IMR-90 (cell line): ENCODE data around the gene ADGRV1. TPM values are rescaled to one million over a fixed set of nuclear protein-coding genes. Genes with fewer than 3 reads are reported as not detected.

ENCODE experiments used
- ATAC-seq: fragments of 200-7000 bp; cut with Tn5 transposase; 2 replicates; pipeline ENCODE4 v1.9.1; 2020; ENCODE audit warnings: low read depth, mild to moderate bottlenecking, moderate library complexity
- BruUV-seq: library from RNA; stranded (reverse); fragments of 400-500 nt; replicated peaks from 2 replicates; lab custom pipeline; 2021; lab: Mats Ljungman, UMichigan
- CTCF ChIA-PET: fragments of 300-600 bp; formaldehyde crosslinking; extraction: SDS; loops from one replicate; lab custom pipeline; 2021; ENCODE audit warnings: antibody characterized with exemption; lab: Yijun Ruan, JAX
- POLR2A ChIA-PET: fragments of 300-600 bp; sonication (Branson Sonifier 250); formaldehyde crosslinking; loops from one replicate; lab custom pipeline; 2022; ENCODE audit warnings: antibody characterized with exemption; ENCODE audit not compliant: unreplicated experiment; lab: Charles Lee
- DNase-seq: peaks from one replicate; pipeline ENCODE4 v3.0.0; 2013
- H2AFZ ChIP-seq: replicated peaks from 2 replicates; pipeline ENCODE3; 2013; ENCODE audit warnings: low read length, mild to moderate bottlenecking; ENCODE audit not compliant: poor library complexity
- H2AK5ac ChIP-seq: 2 replicates; pipeline ENCODE4 v1.6.1; 2013; ENCODE audit warnings: low read depth, low read length, inconsistent platforms
- H2AK9ac ChIP-seq: replicated peaks from 2 replicates; pipeline ENCODE3; 2013; ENCODE audit warnings: mild to moderate bottlenecking, low read depth, low read length, moderate library complexity; ENCODE audit not compliant: poor library complexity
- H2BK120ac ChIP-seq: 2 replicates; pipeline ENCODE4 v1.6.1; 2013; ENCODE audit warnings: low read depth, low read length, inconsistent platforms
- H2BK15ac ChIP-seq: 3 replicates; pipeline ENCODE4 v1.6.1; 2013; ENCODE audit warnings: low read depth, low read length, inconsistent platforms
- H2BK20ac ChIP-seq: 2 replicates; pipeline ENCODE4 v1.6.1; 2013; ENCODE audit warnings: low read depth, mild to moderate bottlenecking, inconsistent platforms, low read length, moderate library complexity
- H2BK5ac ChIP-seq: 2 replicates; pipeline ENCODE4 v1.6.1; 2013; ENCODE audit warnings: mild to moderate bottlenecking, low read depth, low read length, inconsistent platforms; ENCODE audit not compliant: poor library complexity, severe bottlenecking
- H3K14ac ChIP-seq: replicated peaks from 2 replicates; pipeline ENCODE4 v1.6.1; 2013; ENCODE audit warnings: low read depth, low read length, inconsistent platforms
- H3K18ac ChIP-seq: 2 replicates; pipeline ENCODE4 v1.6.1; 2013; ENCODE audit warnings: low read depth, low read length, control low read depth
- H3K23ac ChIP-seq: 2 replicates; pipeline ENCODE4 v1.6.1; 2013; ENCODE audit warnings: low read depth, low read length, inconsistent platforms
- H3K27ac ChIP-seq: 2 replicates; pipeline ENCODE4 v1.5.1; 2013; ENCODE audit warnings: mild to moderate bottlenecking, control low read depth, low read length; ENCODE audit not compliant: insufficient read depth
- H3K27me3 ChIP-seq: 2 replicates; pipeline ENCODE4 v1.6.1; 2013; ENCODE audit warnings: low read length; ENCODE audit not compliant: control insufficient read depth, insufficient read depth
- H3K36me3 ChIP-seq: 2 replicates; pipeline ENCODE4 v1.6.1; 2013; ENCODE audit warnings: low read length, mixed read lengths; ENCODE audit not compliant: control insufficient read depth, insufficient read depth
- H3K4ac ChIP-seq: 2 replicates; pipeline ENCODE4 v1.6.1; 2013; ENCODE audit warnings: low read depth, low read length, inconsistent platforms
- H3K4me1 ChIP-seq: 2 replicates; pipeline ENCODE4 v1.6.1; 2013; ENCODE audit warnings: low read length, mixed read lengths; ENCODE audit not compliant: control insufficient read depth, insufficient read depth
- H3K4me2 ChIP-seq: 2 replicates; pipeline ENCODE4 v1.6.1; 2013; ENCODE audit warnings: low read depth, mild to moderate bottlenecking, control low read depth, low read length, moderate library complexity
- H3K4me3 ChIP-seq: 2 replicates; pipeline ENCODE4 v1.5.1; 2013; ENCODE audit warnings: low read depth, mild to moderate bottlenecking, control low read depth, low read length, moderate library complexity; ENCODE audit not compliant: insufficient read depth
- H3K56ac ChIP-seq: 2 replicates; pipeline ENCODE4 v1.6.1; 2013; ENCODE audit warnings: low read length, inconsistent platforms; ENCODE audit not compliant: insufficient read depth; ENCODE audit errors: extremely low read depth
- H3K79me1 ChIP-seq, 2 experiments: 2 replicates each; pipeline ENCODE4 v1.6.1; 2013; ENCODE audit warnings: low read length in 2 of 2, inconsistent platforms in 1 of 2, low read depth in 1 of 2
- H3K9ac ChIP-seq: 2 replicates; pipeline ENCODE4 v1.6.1; 2013; ENCODE audit warnings: low read depth, low read length, control low read depth
- H3K9me1 ChIP-seq: 2 replicates; pipeline ENCODE4 v1.6.1; 2013; ENCODE audit warnings: low read length, inconsistent platforms; ENCODE audit not compliant: insufficient read depth
- H3K9me3 ChIP-seq: 2 replicates; pipeline ENCODE4 v1.6.1; 2013; ENCODE audit warnings: low read length; ENCODE audit not compliant: control insufficient read depth, insufficient read depth
- H4K20me1 ChIP-seq: 2 replicates; pipeline ENCODE4 v1.6.1; 2013; ENCODE audit warnings: low read length, inconsistent platforms; ENCODE audit not compliant: insufficient read depth
- H4K5ac ChIP-seq: 2 replicates; pipeline ENCODE4 v1.6.1; 2013; ENCODE audit warnings: mild to moderate bottlenecking, low read depth, low read length, control low read depth
- H4K8ac ChIP-seq, 2 experiments: 2 replicates each; pipeline ENCODE4 v1.6.1; 2013; ENCODE audit warnings: low read depth in 2 of 2, low read length in 2 of 2, control low read depth in 1 of 2, inconsistent platforms in 1 of 2
- H4K91ac ChIP-seq: 2 replicates; pipeline ENCODE4 v1.6.1; 2013; ENCODE audit warnings: low read depth, low read length, inconsistent platforms; ENCODE audit not compliant: insufficient read depth
- BHLHE40 ChIP-seq: fragments of 150-350 bp; IDR thresholded peaks from 2 replicates; pipeline ENCODE4 v1.6.1; 2016; ENCODE audit warnings: mild to moderate bottlenecking, low read depth, low read length
- CEBPB ChIP-seq: IDR thresholded peaks from 2 replicates; pipeline ENCODE4 v1.6.1; 2012; ENCODE audit warnings: low read depth, low read length, improper control_type of control experiment
- CHD1 ChIP-seq: IDR thresholded peaks from 2 replicates; pipeline ENCODE4 v1.6.1; 2012; ENCODE audit warnings: low read depth, low read length, improper control_type of control experiment
- FOS ChIP-seq: fragments of 150-350 bp; IDR thresholded peaks from 2 replicates; pipeline ENCODE4 v1.6.1; 2016; ENCODE audit warnings: low read depth, low read length
- MAFK ChIP-seq: IDR thresholded peaks from 2 replicates; pipeline ENCODE4 v1.6.1; 2012; ENCODE audit warnings: low read depth, low read length, improper control_type of control experiment
- MAZ ChIP-seq: IDR thresholded peaks from 2 replicates; pipeline ENCODE4 v1.6.1; 2012; ENCODE audit warnings: low read depth, mild to moderate bottlenecking, low read length, improper control_type of control experiment, moderate library complexity, borderline replicate concordance
- POLR2A ChIP-seq: IDR thresholded peaks from 2 replicates; pipeline ENCODE4 v1.6.1; 2012; ENCODE audit warnings: mild to moderate bottlenecking, low read depth, low read length
- RAD21 ChIP-seq: IDR thresholded peaks from 2 replicates; pipeline ENCODE4 v1.6.1; 2012; ENCODE audit warnings: low read length, improper control_type of control experiment
- RCOR1 ChIP-seq: IDR thresholded peaks from 2 replicates; pipeline ENCODE4 v1.6.1; 2012; ENCODE audit warnings: mild to moderate bottlenecking, low read length, improper control_type of control experiment; ENCODE audit not compliant: insufficient replicate concordance
- SMC3 ChIP-seq: fragments of 150-350 bp; IDR thresholded peaks from 2 replicates; pipeline ENCODE4 v1.6.1; 2016; ENCODE audit warnings: low read depth, mild to moderate bottlenecking, antibody characterized with exemption, low read length, moderate library complexity
- WGBS, 2 experiments: methylation state at CpG; one replicate each; pipeline versions ENCODE4 v1.1.5 to v1.1.7; 2013; ENCODE audit warnings: missing lambda C conversion rate in 2 of 2; ENCODE audit not compliant: insufficient read length in 1 of 2; ENCODE audit errors: extremely low coverage in 2 of 2; 5-methylcytosine and 5-hydroxymethylcytosine counted together
- dilution Hi-C: fragments of 300-500 bp; cut with HindIII; formaldehyde crosslinking; loops from one replicate; pipeline ENCODE4 v1.14.3; 2018; ENCODE audit warnings: low sequenced_read_pairs; ENCODE audit not compliant: unreplicated experiment
- in situ Hi-C: fragments of 300-500 bp; cut with MboI; formaldehyde crosslinking; loops from 3 replicates; pipeline ENCODE4 v1.14.3; 2019; ENCODE audit warnings: low sequenced_read_pairs, inconsistent platforms, mixed read lengths
- intact Hi-C: fragments of 100-400 bp; cut with micrococcal nuclease; formaldehyde crosslinking; loops from 2 replicates; pipeline ENCODE4 v1.10.0; 2022
- polyA plus RNA-seq, 3 experiments: library from polyadenylated mRNA; depleted of rRNA; stranded (reverse); fragments of >200 nt; gene quantifications; 2 replicates each; pipeline ENCODE4 v1.2.3, GENCODE V29; 2012; ENCODE audit warnings: low replicate concordance in 1 of 3
- total RNA-seq: library from RNA; depleted of rRNA; stranded (reverse); fragments of >200 nt; gene quantifications from 2 replicates; pipeline ENCODE4 v1.2.3, GENCODE V29; 2012
- TF ChIP-seq, protein P1 (sequence below): conservative IDR thresholded peaks from 2 replicates; pipeline ENCODE4 v1.5.1; 2012; ENCODE audit warnings: mild to moderate bottlenecking, low read depth, low read length, improper control_type of control experiment
- TF ChIP-seq, protein P2 (sequence below): fragments of 150-350 bp; IDR thresholded peaks from 2 replicates; pipeline ENCODE4 v1.6.1; 2016; ENCODE audit warnings: low read depth, mild to moderate bottlenecking, low read length, moderate library complexity, borderline replicate concordance
- TF ChIP-seq, protein P3 (sequence below): fragments of 150-350 bp; IDR thresholded peaks from 2 replicates; pipeline ENCODE4 v1.6.1; 2017; ENCODE audit warnings: mild to moderate bottlenecking, antibody characterized with exemption, low read length, low read depth

Gene ADGRV1
- total and polyA plus RNA-seq, 2 of the 4 experiments (the other 2 are of a cell fraction), result under 0.01 TPM; not detected in 1

DNA sequence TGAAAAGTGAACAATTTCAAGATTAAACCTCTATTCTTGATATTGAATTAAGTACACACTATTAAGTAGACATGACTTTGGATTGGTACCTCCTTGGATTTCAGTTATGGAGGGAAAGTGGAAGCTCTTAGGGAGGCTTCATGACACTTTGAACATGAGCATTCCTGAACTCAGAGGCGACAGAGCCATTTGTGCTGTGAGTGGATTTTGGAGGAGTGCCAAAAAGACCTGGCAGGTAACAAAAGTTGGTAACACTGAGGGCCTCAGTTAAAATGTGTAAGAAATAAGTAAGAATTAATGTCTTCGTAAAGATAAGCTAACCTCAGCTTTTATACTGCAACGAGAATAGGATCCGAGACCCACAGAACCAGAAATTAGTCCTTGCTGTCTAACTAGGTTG is 467.9 kb downstream of the ADGRV1 start:
- H3K4ac ChIP-seq, result no peak overlapping the region
- H3K14ac ChIP-seq, result no peak overlapping the region
- ChIA-PET POLR2A (no interaction called here), CTCF (no interaction called here)
- no peak overlapping the region for H2BK120ac ChIP-seq
- H3K79me1 ChIP-seq, result no peaks in the 10 kb centered on the region
- no peak overlapping the region for H4K8ac ChIP-seq
- no peak for ATAC-seq
- H3K4me1 ChIP-seq, result peaks cover 3% of the 10 kb centered on the region; the same call in 1 of the 2 replicates
- no peak overlapping the region for H2AFZ ChIP-seq
- H3K36me3 ChIP-seq, result no peaks in the 10 kb centered on the region
- no peak overlapping the region for H4K5ac ChIP-seq
- H3K9me1 ChIP-seq, result no peaks in the 10 kb centered on the region; the same call in 1 of the 2 replicates
- intact Hi-C loops, result no loop called here
- no peak overlapping the region for H3K9ac ChIP-seq
- H3K27ac ChIP-seq, result no peak overlapping the region
- no peaks in the 10 kb centered on the region for H3K9me3 ChIP-seq
- no peak for TF ChIP-seq SMC3
- TF ChIP-seq POLR2A, result no peak
- TF ChIP-seq, protein P1, sequence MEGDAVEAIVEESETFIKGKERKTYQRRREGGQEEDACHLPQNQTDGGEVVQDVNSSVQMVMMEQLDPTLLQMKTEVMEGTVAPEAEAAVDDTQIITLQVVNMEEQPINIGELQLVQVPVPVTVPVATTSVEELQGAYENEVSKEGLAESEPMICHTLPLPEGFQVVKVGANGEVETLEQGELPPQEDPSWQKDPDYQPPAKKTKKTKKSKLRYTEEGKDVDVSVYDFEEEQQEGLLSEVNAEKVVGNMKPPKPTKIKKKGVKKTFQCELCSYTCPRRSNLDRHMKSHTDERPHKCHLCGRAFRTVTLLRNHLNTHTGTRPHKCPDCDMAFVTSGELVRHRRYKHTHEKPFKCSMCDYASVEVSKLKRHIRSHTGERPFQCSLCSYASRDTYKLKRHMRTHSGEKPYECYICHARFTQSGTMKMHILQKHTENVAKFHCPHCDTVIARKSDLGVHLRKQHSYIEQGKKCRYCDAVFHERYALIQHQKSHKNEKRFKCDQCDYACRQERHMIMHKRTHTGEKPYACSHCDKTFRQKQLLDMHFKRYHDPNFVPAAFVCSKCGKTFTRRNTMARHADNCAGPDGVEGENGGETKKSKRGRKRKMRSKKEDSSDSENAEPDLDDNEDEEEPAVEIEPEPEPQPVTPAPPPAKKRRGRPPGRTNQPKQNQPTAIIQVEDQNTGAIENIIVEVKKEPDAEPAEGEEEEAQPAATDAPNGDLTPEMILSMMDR, result no peak
- TF ChIP-seq CHD1, result no peak
- TF ChIP-seq RCOR1, result no peak
- no peak for TF ChIP-seq FOS
- TF ChIP-seq MAFK, result no peak
- TF ChIP-seq RAD21, result no peak
- no peak for TF ChIP-seq CEBPB
- TF ChIP-seq, protein P2, sequence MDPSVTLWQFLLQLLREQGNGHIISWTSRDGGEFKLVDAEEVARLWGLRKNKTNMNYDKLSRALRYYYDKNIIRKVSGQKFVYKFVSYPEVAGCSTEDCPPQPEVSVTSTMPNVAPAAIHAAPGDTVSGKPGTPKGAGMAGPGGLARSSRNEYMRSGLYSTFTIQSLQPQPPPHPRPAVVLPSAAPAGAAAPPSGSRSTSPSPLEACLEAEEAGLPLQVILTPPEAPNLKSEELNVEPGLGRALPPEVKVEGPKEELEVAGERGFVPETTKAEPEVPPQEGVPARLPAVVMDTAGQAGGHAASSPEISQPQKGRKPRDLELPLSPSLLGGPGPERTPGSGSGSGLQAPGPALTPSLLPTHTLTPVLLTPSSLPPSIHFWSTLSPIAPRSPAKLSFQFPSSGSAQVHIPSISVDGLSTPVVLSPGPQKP, result no peak
- TF ChIP-seq, protein P3, sequence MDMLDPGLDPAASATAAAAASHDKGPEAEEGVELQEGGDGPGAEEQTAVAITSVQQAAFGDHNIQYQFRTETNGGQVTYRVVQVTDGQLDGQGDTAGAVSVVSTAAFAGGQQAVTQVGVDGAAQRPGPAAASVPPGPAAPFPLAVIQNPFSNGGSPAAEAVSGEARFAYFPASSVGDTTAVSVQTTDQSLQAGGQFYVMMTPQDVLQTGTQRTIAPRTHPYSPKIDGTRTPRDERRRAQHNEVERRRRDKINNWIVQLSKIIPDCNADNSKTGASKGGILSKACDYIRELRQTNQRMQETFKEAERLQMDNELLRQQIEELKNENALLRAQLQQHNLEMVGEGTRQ, result no peak
- TF ChIP-seq BHLHE40, result no peak
- no peak for TF ChIP-seq MAZ
- no peak overlapping the region for H2AK5ac ChIP-seq
- H2BK15ac ChIP-seq, result no peak overlapping the region
- H3K27me3 ChIP-seq, result no peaks in the 10 kb centered on the region
- no TSS peak for BruUV-seq
- in situ Hi-C loops, result no loop called here
- H2BK5ac ChIP-seq, result no peak overlapping the region
- no peak overlapping the region for H3K4me3 ChIP-seq
- no peak overlapping the region for H2BK20ac ChIP-seq
- H4K20me1 ChIP-seq, result no peaks in the 10 kb centered on the region
- H3K4me2 ChIP-seq, result no peak overlapping the region
- no peak overlapping the region for H4K91ac ChIP-seq
- 83% methylated on average over 1 of the region's 4 CpGs; no CpG with 5 or more reads in 1 of the 2 experiments for WGBS, 2 experiments
- H3K18ac ChIP-seq, result no peak overlapping the region
- DNase-seq, result no peak
- dilution Hi-C loops, result no loop called here
- no peak overlapping the region for H2AK9ac ChIP-seq
- no peak overlapping the region for H3K23ac ChIP-seq
- no peak overlapping the region for H3K56ac ChIP-seq
